Measurements from ENCODE around the gene UBR4.

GRCh38 chr1:19087737-19088594 is 122.1 kb downstream of the UBR4 start:
- TF ChIP-seq POLR2A (IDR thresholded peaks at IDR 0.05; ENCODE audit: borderline replicate concordance, extremely low read depth, insufficient read depth, insufficient read length) (no peak), SP1 (IDR thresholded peaks at IDR 0.05; ENCODE audit: low read depth) (no peak), CTCF (IDR thresholded peaks at IDR 0.05 in 2 of 3, conservative IDR thresholded peaks at IDR 0.05 in 1 of 3; ENCODE audit: borderline replicate concordance in 1 of 3, insufficient read depth in 1 of 3, low read depth in 2 of 3, low read length in 2 of 3) (no peak), ZBTB33 (IDR thresholded peaks at IDR 0.05; ENCODE audit: extremely low read depth, insufficient replicate concordance, low read length) (no peak), RAD21 (IDR thresholded peaks at IDR 0.05; ENCODE audit: low read depth) (no peak), EGR1 (IDR thresholded peaks at IDR 0.05; ENCODE audit: low read depth) (no peak), EZH2 (IDR thresholded peaks at IDR 0.05) (no peak)

All from HCT116 (cell line).